HG02973 (cell line): ENCODE data around the gene CCR2.
"Not testable (repeated sequence)": the region's sequence is repeated elsewhere in the genome, so short reads cannot be mapped to it uniquely, and the experiment has no call there.

Experiments used
- ATAC-seq: cut with Tn5 transposase; IDR thresholded peaks from one replicate; pipeline ENCODE4 v1.9.1; 2021; ENCODE audit warnings: moderate library complexity; ENCODE audit not compliant: unreplicated experiment

Gene CCR2

GRCh38 chr3:46400846-46401245 lies 46.9 kb downstream of the CCR2 start:
- no peak for ATAC-seq

- ATAC-seq = no peak
Measured at GRCh38 chr3:46401579-46401978, 47.7 kb downstream of the CCR2 start.

GRCh38 chr3:46402902-46403301 lies 49.0 kb downstream of the CCR2 start:
- ATAC-seq = not testable (repeated sequence)

- no peak for ATAC-seq
Measured at GRCh38 chr3:46405301-46406019, 51.5 kb downstream of the CCR2 start.

- ATAC-seq = no peak
Measured at GRCh38 chr3:46406443-46406787, 52.5 kb downstream of the CCR2 start.

GRCh38 chr3:46406788-46407611 lies 53.1 kb downstream of the CCR2 start, which contains the start of the genes CCR5AS and CCRL2:
Gene CCR5AS (minus strand): TSS chr3:46407066.
Gene CCRL2 (plus strand): TSS chr3:46407259. CDS start chr3:46408080, 821 bp downstream.
- no peak for ATAC-seq

- no peak for ATAC-seq
Measured at GRCh38 chr3:46407970-46408369, 54.1 kb downstream of the CCR2 start.

- ATAC-seq = no peak
Measured at GRCh38 chr3:46408853-46409252, 54.9 kb downstream of the CCR2 start.

- no peak for ATAC-seq
Measured at GRCh38 chr3:46409739-46410489, 56.0 kb downstream of the CCR2 start.
